Measurements from ENCODE around the gene HOXA4. TPM values are rescaled to one million over a fixed set of nuclear protein-coding genes. Genes with fewer than 3 reads are reported as not detected.

The HOXA4 gene
- total and polyA plus RNA-seq, 10 of the 15 experiments (the other 5 are each of a cell fraction or from before 2014, with no cell fraction given), result 0.07 TPM; not detected in 9

GRCh38 chr7:27116962-27117886, 13.3 kb downstream of the HOXA4 start:
- no peak for DNase-seq (ENCODE audit: low read depth, low spot score)
- BruUV-seq (replicated peaks), result no TSS peak
- ChIA-PET RAD21 (ENCODE audit: unreplicated experiment) (no interaction called here), SMC1A (ENCODE audit: uncharacterized antibody, unreplicated experiment) (interaction anchor here (1.3 kb wide), 1 partner anchor 17 kb away, joined by 3 read pairs; no protein-coding TSS in a partner anchor), POLR2A (no interaction called here), CTCF (no interaction called here)
- H3K27me3 ChIP-seq (replicated peaks in 1 of 2; ENCODE audit: control insufficient read depth in 2 of 2, insufficient read depth in 2 of 2, low read length in 1 of 2), result no peaks in the 10 kb centered on the region; a peak in 1 of 4 replicates
- WGBS (ENCODE audit: insufficient coverage, insufficient replicate concordance, low lambda C conversion rate, missing lambda C conversion rate), result 39% methylated on average over 10 of the region's 12 CpGs
- no peak overlapping the region for H3K27ac ChIP-seq (ENCODE audit: control insufficient read depth, insufficient read depth)
- no peaks in the 10 kb centered on the region for H3K4me1 ChIP-seq (ENCODE audit: control insufficient read depth, insufficient read depth, low read length)
- no peaks in the 10 kb centered on the region for H3K36me3 ChIP-seq (ENCODE audit: control insufficient read depth in 2 of 2, insufficient read depth in 2 of 2, low read length in 1 of 2)
- no peak for FAIRE-seq
- in situ Hi-C loops (cut with MboI), result no loop called here
- H3K4me2 ChIP-seq (ENCODE audit: control insufficient read depth, insufficient read depth), result no peak overlapping the region
- no peak overlapping the region for H3K9ac ChIP-seq (ENCODE audit: control insufficient read depth, insufficient read depth, low read length)
- no peak overlapping the region for H3K4me3 ChIP-seq
- H2AFZ ChIP-seq (ENCODE audit: control insufficient read depth, low read depth, low read length), result no peak overlapping the region
- intact Hi-C loops (cut with micrococcal nuclease; ENCODE audit: unreplicated experiment), result no loop called here
- H3K79me2 ChIP-seq (ENCODE audit: control insufficient read depth, insufficient read depth, low read length), result no peaks in the 10 kb centered on the region
- no peaks in the 10 kb centered on the region; the same call in 1 of the 2 replicates for H4K20me1 ChIP-seq (ENCODE audit: control insufficient read depth, insufficient read depth)
- no peaks in the 10 kb centered on the region for H3K9me3 ChIP-seq (replicated peaks; ENCODE audit: control insufficient read depth, insufficient read depth, low read length)
- no peak for ATAC-seq
- TF ChIP-seq HDAC6 (IDR thresholded peaks at IDR 0.05; ENCODE audit: unreplicated experiment) (no peak), ZBTB4 (CRISPR knock-in tag; IDR thresholded peaks at IDR 0.05) (no peak), EED (IDR thresholded peaks at IDR 0.05; ENCODE audit: low read depth) (no peak), RUNX3 (IDR thresholded peaks at IDR 0.05; ENCODE audit: low read length) (no peak), RAD21 (IDR thresholded peaks at IDR 0.05; ENCODE audit: insufficient read depth, low read depth, low read length) (no peak), ZNF274 (IDR thresholded peaks at IDR 0.05; ENCODE audit: insufficient read depth, insufficient read length) (no peak), POU2F2 (IDR thresholded peaks at IDR 0.05; ENCODE audit: borderline replicate concordance, low read depth, low read length) (no peak), TCF3 (IDR thresholded peaks at IDR 0.05; ENCODE audit: borderline replicate concordance, insufficient read depth, low read depth, low read length) (no peak), KLF5 (IDR thresholded peaks at IDR 0.05; ENCODE audit: partially characterized antibody) (no peak), PML (IDR thresholded peaks at IDR 0.05; ENCODE audit: low read length) (no peak), NR2C1 (IDR thresholded peaks at IDR 0.05) (no peak), ATF3 (IDR thresholded peaks at IDR 0.05; ENCODE audit: borderline replicate concordance, extremely low read depth, low read depth, low read length) (no peak), E4F1 (IDR thresholded peaks at IDR 0.05; ENCODE audit: borderline replicate concordance, partially characterized antibody) (no peak), FOS (IDR thresholded peaks at IDR 0.05; ENCODE audit: borderline replicate concordance, extremely low read depth, insufficient read length) (no peak), SMAD5 (IDR thresholded peaks at IDR 0.05; ENCODE audit: low read depth) (no peak), SPI1 (IDR thresholded peaks at IDR 0.05; ENCODE audit: borderline replicate concordance, insufficient read depth, low read depth, low read length) (no peak), PAX8 (IDR thresholded peaks at IDR 0.05) (no peak)
